Measurements from ENCODE around the gene KRT9.
"Not testable (repeated sequence)": the region's sequence is repeated elsewhere in the genome, so short reads cannot be mapped to it uniquely, and the experiment has no call there.

KRT9 gene, protein sequence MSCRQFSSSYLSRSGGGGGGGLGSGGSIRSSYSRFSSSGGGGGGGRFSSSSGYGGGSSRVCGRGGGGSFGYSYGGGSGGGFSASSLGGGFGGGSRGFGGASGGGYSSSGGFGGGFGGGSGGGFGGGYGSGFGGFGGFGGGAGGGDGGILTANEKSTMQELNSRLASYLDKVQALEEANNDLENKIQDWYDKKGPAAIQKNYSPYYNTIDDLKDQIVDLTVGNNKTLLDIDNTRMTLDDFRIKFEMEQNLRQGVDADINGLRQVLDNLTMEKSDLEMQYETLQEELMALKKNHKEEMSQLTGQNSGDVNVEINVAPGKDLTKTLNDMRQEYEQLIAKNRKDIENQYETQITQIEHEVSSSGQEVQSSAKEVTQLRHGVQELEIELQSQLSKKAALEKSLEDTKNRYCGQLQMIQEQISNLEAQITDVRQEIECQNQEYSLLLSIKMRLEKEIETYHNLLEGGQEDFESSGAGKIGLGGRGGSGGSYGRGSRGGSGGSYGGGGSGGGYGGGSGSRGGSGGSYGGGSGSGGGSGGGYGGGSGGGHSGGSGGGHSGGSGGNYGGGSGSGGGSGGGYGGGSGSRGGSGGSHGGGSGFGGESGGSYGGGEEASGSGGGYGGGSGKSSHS

GRCh38 chr17:41571561-41572434 lies at the start of gene KRT9:
TSS of gene KRT9 (minus strand) at chr17:41572059. CDS start at chr17:41571992, 67 bp downstream.
- no peak for DNase-seq

DNA sequence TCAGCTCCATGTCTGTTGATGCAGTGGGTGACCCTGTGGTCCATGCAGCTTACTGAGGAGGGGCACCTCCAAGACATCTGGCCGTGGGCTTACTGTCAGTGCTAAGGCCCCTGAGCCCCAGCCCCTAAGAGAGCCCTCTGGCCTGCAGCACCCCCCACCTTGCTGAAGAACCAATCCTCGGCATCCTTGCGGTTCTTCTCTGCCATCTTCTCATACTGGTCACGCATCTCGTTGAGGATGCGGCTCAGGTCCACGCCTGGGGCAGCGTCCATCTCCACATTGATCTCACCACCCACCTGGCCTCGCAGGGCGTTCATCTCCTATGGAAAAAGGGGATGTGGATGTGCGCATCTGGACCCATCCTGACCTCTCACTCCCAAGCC lies 49.6 kb upstream of the KRT9 start:
- DNase-seq: not testable (repeated sequence)

DNA sequence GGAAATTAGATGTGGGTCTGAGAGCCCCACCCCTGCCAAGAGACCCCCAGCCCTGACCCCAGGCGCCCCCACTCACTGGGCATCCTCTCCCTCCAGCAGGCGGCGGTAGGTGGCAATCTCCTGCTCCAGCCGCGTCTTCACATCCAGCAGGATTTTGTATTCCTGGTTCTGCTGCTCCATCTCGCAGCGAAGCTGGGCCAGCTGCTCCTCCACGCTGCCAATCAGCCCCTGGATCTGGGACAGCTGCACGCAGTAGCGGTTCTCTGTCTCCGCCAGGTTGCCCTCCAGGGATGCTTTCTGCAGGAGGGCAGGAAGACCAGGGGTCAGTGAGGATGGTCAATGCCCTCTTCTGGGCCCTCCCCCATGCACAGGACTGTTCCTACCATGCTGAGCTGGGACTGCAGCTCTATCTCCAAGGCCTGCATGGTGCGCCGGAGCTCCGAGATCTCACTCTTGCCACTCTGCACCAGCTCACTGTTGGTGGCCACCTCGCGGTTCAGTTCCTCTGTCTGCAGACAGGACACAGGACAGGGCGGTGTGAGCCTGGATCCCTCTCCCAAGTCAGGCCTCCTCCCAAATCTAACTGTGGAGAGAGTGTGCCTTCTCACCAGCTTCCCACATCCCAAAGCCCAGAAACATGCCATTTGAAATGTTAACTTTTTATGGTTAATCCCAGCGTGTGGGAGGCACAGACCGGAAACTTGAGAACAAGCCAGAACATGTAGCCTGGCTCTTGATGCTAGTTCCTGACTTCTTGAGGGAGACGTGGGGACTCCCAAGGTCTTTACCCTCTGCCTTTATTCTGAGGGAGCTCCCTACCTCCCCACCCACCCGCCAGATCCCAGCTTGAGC lies 49.0 kb upstream of the KRT9 start:
- DNase-seq: no peak

- not testable (repeated sequence) for DNase-seq
Observed at GRCh38 chr17:41619927-41620582, 48.2 kb upstream of the KRT9 start.

DNA sequence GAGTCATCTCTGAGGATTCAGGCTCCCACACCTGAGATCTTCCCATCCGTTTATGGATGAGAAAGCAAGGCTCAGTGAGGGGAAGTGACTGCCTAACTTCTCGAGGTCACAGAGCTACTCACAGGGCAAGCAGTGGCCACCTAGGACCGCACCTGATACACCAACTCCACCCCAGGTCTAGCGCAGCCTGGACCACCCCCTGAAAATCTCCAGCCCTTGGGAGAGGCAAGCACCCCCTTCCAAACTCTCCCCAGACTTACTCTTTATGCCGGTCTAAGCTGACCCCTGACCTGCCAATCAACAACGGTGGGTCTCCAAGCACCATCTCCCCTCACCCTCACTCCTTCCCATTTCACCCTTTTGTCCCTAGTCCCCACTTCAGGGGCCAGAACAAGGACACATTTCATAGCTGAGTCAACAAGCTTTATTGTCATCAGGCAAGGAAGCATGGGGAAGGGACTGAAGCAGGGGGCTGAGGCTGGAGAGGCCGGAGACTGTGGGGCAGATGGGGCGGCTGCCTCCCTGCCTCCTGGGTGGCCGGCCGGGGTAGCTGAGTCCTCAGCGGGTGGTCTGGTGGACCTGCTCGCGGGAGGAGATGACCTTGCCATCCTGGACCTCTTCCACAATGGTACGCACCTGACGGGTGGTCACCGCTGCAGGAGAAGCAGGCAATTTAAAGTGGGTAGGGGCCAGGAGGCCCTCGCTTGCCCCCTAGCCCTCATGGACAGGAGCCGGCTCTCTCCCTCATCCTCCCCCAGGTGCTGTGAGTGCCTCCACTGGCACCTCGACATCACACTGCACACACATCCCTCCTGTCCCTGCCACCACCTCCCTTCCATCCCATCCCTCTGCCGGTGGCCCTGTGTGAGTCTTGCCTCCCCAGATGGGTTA lies 47.4 kb upstream of the KRT9 start:
- DNase-seq: no peak

GRCh38 chr17:41618341-41619035 lies 46.6 kb upstream of the KRT9 start:
- no peak for DNase-seq

DNA sequence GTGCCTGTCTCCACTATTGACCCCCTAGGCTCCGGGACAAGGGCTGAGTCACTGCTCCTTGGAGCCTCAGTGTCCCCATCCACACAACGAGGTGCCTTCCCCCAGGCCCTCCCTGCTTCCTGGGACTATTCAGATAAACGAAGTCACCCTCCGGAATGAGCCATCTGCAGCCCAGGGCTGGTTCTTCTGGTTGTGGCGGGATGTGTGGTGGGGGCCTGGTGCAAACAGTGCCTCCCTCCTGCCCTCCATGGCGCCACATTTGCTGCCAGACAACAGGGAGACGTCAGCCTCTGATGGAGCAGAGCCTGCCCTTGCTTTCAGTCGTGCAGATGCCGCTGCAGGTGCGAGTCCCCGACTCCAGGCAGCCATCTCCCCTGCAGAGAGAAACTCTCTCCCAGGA lies 45.8 kb upstream of the KRT9 start:
- DNase-seq: no peak

GRCh38 chr17:41617136-41617535 lies 45.3 kb upstream of the KRT9 start:
- DNase-seq: no peak

DNA sequence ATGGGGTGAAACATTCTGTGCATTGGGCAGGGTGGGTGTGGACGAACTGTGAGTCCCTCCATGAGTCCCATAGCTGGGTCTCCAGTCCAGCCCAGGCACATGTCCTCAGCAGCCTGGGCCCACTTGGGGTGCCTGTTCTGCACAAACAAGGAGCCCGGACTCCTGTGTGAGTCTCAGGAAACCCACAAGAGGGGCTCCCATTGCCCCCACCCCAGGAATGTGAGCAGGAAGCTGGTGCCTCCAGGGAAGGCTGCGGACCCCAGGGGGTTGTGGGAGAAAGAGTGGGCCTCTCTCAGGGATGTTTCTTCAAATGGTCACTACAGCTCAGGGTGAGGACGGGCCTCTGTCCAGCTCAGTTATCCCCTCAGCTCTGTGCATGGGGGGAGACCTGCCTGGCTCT lies 44.6 kb upstream of the KRT9 start:
- DNase-seq: not testable (repeated sequence)

DNA sequence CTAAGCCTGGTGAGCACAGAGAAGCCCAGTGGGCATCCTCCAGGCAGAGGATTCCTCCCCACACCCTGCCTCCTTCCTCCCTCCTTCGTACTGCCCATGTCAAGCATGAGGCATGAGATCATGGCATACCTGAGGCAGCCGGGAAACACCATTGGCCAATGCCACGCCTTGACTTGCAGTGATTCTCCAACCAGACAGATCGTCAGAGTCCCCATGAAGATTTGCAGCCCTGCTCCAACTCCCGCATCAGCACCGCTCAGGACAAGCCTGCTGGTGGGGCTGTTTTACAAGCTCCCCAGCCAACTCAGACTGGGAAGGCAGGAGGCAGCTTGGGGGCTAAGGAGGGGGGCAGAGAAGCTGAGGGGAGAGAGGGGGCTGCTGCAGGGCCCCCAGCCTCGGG lies 43.6 kb upstream of the KRT9 start:
- no peak for DNase-seq

GRCh38 chr17:41614767-41615166 lies 42.9 kb upstream of the KRT9 start:
- not testable (repeated sequence) for DNase-seq

DNA sequence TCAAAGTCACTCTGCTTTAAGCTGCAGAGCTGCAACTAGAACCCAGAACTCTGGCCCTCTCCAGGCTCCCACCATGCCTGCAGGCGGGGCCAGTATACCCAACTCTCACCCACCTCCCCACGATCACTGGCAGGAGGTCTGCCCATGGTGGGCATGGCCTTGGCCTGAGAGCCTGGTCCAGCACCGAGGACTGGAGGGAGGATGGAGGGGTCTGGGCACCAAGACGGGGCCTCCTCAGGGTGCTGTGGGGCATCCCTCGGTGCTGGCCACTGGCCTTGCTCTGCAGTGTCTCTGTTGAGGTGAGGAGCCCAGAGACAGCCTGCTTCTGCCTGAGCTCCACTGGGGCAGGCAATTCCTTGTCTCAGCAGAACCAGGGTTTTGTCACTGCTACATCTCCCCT lies 42.2 kb upstream of the KRT9 start:
- DNase-seq: no peak

DNA sequence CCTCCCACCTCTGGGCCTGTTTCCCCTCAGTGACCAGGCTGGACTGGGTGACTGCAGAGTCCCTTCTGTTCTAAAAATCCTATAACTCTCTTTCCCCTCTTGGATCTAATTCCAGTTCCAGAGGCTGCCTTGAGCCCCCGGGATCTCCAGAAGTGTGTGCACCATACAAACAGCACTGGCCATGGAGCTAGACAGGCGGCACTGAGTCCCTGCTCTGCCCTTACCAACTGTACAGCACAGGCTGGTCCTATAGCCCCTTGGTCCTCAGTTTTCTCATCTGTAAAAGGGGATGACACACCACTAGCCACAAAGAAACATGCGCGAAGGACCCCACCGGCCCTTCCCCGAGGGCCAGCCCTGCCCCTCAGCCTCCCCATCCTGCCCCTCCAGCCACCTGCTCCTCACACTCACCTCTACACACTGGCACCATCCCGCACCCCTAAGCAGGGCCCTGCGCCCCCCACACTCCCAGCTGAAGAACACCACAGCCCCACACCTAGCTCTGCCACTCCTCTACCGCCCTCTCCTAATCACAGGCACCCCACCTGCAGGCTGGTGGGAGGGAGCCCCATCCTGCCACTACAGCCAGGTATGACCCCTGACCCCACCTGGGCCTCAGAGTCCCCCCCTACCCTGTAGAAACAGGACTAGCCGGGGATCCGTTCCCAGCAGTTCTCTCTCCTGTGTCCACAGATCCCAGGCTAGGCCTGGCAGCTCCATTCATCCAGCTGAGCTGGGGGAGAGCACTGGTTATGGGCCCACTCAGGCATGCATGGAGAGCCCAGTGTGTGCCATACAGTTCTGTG lies 41.6 kb upstream of the KRT9 start:
- DNase-seq: no peak

DNA sequence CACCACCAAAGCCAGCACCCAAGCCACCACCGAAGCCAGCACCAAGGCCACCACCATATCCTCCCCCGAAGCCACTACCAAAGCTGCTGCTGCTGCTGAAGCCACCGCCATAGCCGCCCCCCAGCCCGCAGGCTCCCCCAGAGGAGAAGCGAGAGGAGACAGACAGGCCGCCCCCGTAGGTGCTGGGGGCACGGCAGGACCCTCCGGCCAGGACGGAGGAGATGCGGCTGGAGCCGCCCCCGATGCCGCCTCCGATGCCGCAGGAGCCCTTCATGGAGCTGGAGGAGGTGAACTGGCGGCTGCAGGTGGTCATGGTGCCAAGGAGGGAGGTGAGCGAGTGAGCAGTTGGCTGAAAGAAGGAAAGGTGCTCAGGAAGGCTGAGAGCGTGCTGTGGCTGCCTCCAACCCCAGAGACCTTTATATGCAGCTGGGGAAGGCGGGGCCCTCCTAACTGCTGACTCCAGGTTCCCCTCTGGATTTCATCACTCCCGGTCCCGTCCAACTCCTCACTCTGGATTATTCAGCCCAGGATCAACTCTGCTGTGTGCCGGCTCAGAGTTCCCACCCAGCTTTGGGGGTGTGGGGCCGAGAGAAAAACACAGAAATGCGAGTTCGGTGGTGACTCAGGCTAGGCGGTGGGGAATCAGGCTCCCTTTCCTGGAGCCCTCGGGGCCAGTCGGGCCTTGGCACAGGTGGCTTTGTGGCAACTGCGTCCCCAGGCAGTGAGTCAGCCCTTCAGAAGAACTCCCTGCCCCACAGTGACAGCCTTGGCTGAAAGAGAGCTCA lies 40.7 kb upstream of the KRT9 start, which contains the start of gene KRT16:
KRT16 (minus strand) TSS at position 392 of the 785 bp plus-strand sequence; CDS start at position 313, 79 bp downstream.
- not testable (repeated sequence) for DNase-seq

DNA sequence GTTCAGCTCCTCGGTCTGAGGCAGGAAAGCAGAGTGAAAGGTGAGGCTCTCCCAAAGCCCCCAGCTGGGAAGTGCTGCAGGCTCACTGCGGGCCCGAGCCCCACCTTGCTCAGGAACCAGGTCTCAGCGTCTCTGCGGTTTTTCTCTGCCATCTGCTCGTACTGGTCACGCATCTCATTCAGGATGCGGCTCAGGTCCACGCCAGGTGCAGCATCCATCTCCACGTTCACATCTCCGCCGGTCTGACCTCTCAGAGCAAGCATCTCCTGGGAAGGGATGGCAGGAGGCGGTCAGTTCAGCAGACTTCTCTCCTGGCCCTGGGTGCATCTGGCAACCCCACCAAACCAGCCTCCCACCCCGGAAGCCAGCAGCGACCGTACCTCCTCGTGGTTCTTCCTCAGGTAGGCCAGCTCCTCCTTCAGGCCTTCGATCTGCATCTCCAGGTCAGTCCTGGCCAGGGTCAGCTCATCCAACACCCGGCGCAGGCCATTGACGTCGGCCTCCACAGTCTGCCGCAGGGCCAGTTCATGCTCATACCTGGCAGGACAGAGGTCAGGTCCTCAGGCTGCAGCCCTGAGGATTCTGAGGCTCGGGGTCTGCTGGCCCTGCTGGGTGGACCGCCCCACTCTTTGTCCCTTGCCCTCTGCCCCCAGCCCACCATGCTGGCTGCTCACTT lies 39.2 kb upstream of the KRT9 start:
- no peak for DNase-seq

GRCh38 chr17:41610061-41610517 lies 38.2 kb upstream of the KRT9 start:
- DNase-seq: not testable (repeated sequence)

DNA sequence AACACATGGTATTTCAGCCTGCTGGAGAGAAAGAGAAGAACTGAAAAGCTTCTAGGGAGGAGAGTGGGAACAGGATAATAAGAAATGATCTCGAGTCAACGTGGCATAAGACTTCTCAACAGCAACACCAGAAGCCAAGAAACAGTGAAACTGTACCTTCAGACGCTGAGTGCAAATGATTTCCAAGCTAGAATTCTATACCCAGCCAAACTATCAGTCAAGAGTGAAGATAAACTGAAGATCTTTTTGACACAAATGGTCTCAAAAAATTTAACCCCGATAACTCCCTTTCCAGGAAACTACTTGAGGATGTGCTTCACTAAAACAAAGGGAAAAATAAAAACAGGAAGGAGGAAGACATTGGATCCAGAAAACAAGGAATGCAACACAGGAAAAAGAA lies 35.1 kb upstream of the KRT9 start:
- DNase-seq: not testable (repeated sequence)

- DNase-seq: no peak
Observed at GRCh38 chr17:41602524-41602923, 30.7 kb upstream of the KRT9 start.

All from activated effector memory CD4-positive, alpha-beta T cell treated with Interleukin-2 at 50 U/mL for 16 hours (primary cell).